HG03575 (cell line): ENCODE results near the gene ZFAND2A.
"Not testable (repeated sequence)": the region's sequence is repeated elsewhere in the genome, so short reads cannot be mapped to it uniquely, and the experiment has no call there.

Source experiments
- ATAC-seq: cut with Tn5 transposase; IDR thresholded peaks from one replicate; pipeline ENCODE4 v1.9.1; 2021; ENCODE audit not compliant: unreplicated experiment, insufficient number of reproducible peaks, low FRiP score; ENCODE audit errors: extremely low read depth

Gene ZFAND2A

GRCh38 chr7:1155818-1156781, 3.9 kb downstream of the ZFAND2A start:
- ATAC-seq = not testable (repeated sequence)

GRCh38 chr7:1154172-1154739, 5.7 kb downstream of the ZFAND2A start:
- ATAC-seq = no peak

GRCh38 chr7:1152492-1152891, 7.5 kb downstream of the ZFAND2A start:
- no peak for ATAC-seq

GRCh38 chr7:1151653-1152425, 8.2 kb downstream of the ZFAND2A start:
- no peak for ATAC-seq

GRCh38 chr7:1151156-1151555, 8.8 kb downstream of the ZFAND2A start:
- ATAC-seq = no peak

- no peak for ATAC-seq
Observed at GRCh38 chr7:1150400-1151002, 9.5 kb downstream of the ZFAND2A start.

GRCh38 chr7:1149351-1149794, 10.6 kb downstream of the ZFAND2A start:
- ATAC-seq = no peak

- ATAC-seq = not testable (repeated sequence)
Observed at GRCh38 chr7:1147873-1148272, 12.1 kb downstream of the ZFAND2A start.

- ATAC-seq = no peak
Observed at GRCh38 chr7:1144269-1144771, 15.7 kb downstream of the ZFAND2A start.

- not testable (repeated sequence) for ATAC-seq
Observed at GRCh38 chr7:1143031-1143430, 17.0 kb downstream of the ZFAND2A start.

GRCh38 chr7:1142051-1142635, 17.9 kb downstream of the ZFAND2A start:
- no peak for ATAC-seq

- no peak for ATAC-seq
Observed at GRCh38 chr7:1141651-1142050, 18.3 kb downstream of the ZFAND2A start.

- ATAC-seq = no peak
Observed at GRCh38 chr7:1140476-1141104, 19.4 kb downstream of the ZFAND2A start.

GRCh38 chr7:1137517-1138167, 22.4 kb downstream of the ZFAND2A start:
- ATAC-seq = no peak

- ATAC-seq = no peak
Observed at GRCh38 chr7:1136841-1137516, 23.0 kb downstream of the ZFAND2A start.

GRCh38 chr7:1134951-1135350, 25.0 kb downstream of the ZFAND2A start:
- ATAC-seq = no peak
